GM18519 (cell line): ENCODE results near the gene WDR38.

Experiments
- ATAC-seq: cut with Tn5 transposase; IDR thresholded peaks from one replicate; pipeline ENCODE4 v1.9.1; 2021; ENCODE audit warnings: mild to moderate bottlenecking, moderate library complexity; ENCODE audit not compliant: unreplicated experiment, low FRiP score

Gene WDR38

GRCh38 chr9:124878518-124878917 is 25.3 kb downstream of the WDR38 start:
- ATAC-seq = no peak

GRCh38 chr9:124879226-124879625 is 26.0 kb downstream of the WDR38 start:
- ATAC-seq = no peak

GRCh38 chr9:124880501-124880900 is 27.2 kb downstream of the WDR38 start:
- no peak for ATAC-seq

- no peak for ATAC-seq
Measured at GRCh38 chr9:124881138-124881743, 28.0 kb downstream of the WDR38 start.

- ATAC-seq = no peak
Measured at GRCh38 chr9:124882231-124882630, 29.0 kb downstream of the WDR38 start.

- no peak for ATAC-seq
Measured at GRCh38 chr9:124884376-124884775, 31.1 kb downstream of the WDR38 start.

GRCh38 chr9:124885551-124885950 is 32.3 kb downstream of the WDR38 start:
- ATAC-seq = no peak

GRCh38 chr9:124886461-124886860 is 33.2 kb downstream of the WDR38 start:
- no peak for ATAC-seq

GRCh38 chr9:124886866-124887492 is 33.7 kb downstream of the WDR38 start:
- no peak for ATAC-seq

GRCh38 chr9:124887832-124888231 is 34.6 kb downstream of the WDR38 start:
- ATAC-seq = no peak

- ATAC-seq = no peak
Measured at GRCh38 chr9:124889006-124889405, 35.7 kb downstream of the WDR38 start.

- ATAC-seq = no peak
Measured at GRCh38 chr9:124890179-124890578, 36.9 kb downstream of the WDR38 start.

- ATAC-seq = no peak
Measured at GRCh38 chr9:124894035-124894740, 40.9 kb downstream of the WDR38 start.

- no peak for ATAC-seq
Measured at GRCh38 chr9:124894741-124895170, 41.5 kb downstream of the WDR38 start.

GRCh38 chr9:124897570-124898460 is 44.6 kb downstream of the WDR38 start:
- ATAC-seq = no peak

- no peak for ATAC-seq
Measured at GRCh38 chr9:124899845-124900244, 46.6 kb downstream of the WDR38 start.

- ATAC-seq = no peak
Measured at GRCh38 chr9:124906966-124907365, 53.7 kb downstream of the WDR38 start.
